Gastrocnemius medialis (tissue), 4 donors: Measurements from ENCODE around the gene ITGA3.

Experiments used
- POLR2A ChIP-seq, 2 donors: fragments of 450-650 bp; IDR thresholded peaks; one replicate each; pipeline ENCODE4 v1.6.1; 2017; ENCODE audit warnings: antibody characterized with exemption in 2 of 2, mild to moderate bottlenecking in 2 of 2, moderate library complexity in 2 of 2
- TF ChIP-seq, protein P1 (sequence below), 5 experiments: fragments of 450-650 bp in 3 of 5; fragments of 200-600 bp in 2 of 5; sonication (generic) in 2 of 5; IDR thresholded peaks in 4 of 5; conservative IDR thresholded peaks in 1 of 5; 1 replicate in 4 of 5; 2 replicates in 1 of 5; pipeline ENCODE4 v1.5.1; 2016 to 2019; ENCODE audit warnings: antibody characterized with exemption in 5 of 5, mild to moderate bottlenecking in 3 of 5, moderate library complexity in 3 of 5

DNA sequence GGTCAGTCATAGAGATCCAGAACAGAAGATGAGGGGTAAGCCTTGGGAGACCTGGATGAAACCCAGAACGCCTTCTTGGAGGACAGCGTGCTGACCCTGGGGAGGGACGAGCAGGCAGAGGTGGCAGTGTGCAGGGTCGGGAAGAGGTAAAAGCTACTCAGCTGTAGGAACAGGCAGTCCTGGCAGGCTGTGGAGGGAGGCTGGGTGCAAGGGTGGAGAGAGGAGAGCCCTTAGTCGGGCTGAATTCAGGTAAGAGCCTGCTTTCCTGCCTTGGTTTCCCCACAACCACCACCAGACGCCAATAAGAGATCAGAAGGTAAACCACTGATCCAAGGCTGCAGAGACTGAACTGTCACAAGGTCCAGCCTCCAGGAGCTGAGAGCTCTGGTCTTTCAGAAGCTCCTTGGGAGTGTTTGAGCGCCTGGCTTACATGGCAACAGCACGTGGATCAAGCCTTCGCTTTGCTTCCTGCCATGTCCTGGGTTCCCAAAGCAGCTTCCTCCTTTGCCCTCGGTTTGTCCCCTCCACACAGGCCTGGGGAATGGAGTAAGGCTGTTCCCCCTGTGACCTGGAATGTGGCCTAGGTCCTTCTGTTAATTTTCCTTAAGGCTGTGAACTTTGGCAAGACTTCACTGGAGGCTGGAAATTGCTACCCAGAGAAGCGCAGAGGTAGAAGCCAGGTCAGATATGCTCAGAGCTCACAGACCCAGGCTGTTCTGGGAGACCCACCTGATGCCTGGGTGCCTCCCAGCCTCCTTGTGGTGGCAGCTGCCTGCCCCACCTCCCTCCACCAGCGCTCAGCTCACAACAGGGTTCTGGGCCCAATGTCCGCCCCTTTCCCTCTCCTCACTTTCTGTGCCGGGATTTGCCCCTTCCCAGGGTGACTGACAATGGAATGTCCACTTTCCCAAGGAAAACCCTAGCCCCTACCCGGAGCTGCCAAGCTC, 35.3 kb downstream of the ITGA3 start:
- TF ChIP-seq, protein P1, sequence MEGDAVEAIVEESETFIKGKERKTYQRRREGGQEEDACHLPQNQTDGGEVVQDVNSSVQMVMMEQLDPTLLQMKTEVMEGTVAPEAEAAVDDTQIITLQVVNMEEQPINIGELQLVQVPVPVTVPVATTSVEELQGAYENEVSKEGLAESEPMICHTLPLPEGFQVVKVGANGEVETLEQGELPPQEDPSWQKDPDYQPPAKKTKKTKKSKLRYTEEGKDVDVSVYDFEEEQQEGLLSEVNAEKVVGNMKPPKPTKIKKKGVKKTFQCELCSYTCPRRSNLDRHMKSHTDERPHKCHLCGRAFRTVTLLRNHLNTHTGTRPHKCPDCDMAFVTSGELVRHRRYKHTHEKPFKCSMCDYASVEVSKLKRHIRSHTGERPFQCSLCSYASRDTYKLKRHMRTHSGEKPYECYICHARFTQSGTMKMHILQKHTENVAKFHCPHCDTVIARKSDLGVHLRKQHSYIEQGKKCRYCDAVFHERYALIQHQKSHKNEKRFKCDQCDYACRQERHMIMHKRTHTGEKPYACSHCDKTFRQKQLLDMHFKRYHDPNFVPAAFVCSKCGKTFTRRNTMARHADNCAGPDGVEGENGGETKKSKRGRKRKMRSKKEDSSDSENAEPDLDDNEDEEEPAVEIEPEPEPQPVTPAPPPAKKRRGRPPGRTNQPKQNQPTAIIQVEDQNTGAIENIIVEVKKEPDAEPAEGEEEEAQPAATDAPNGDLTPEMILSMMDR (IDR thresholded peaks at IDR 0.05 in 4 of 5, conservative IDR thresholded peaks at IDR 0.05 in 1 of 5): no peak
- TF ChIP-seq POLR2A (IDR thresholded peaks at IDR 0.05): no peak
